HEK293 (cell line): ENCODE data around the gene FMN1.

ENCODE experiments used
- CTCF ChIP-seq: fragments of 450-650 bp; formaldehyde crosslinking; IDR thresholded peaks from 2 replicates; pipeline ENCODE4 v1.5.1; 2016; ENCODE audit warnings: missing biosample characterization, missing genetic modification characterization
- KLF8 ChIP-seq: fragments of 450-650 bp; formaldehyde crosslinking; IDR thresholded peaks from 2 replicates; pipeline ENCODE4 v1.5.1; 2016; ENCODE audit warnings: missing biosample characterization, missing genetic modification characterization
- PRDM10 ChIP-seq: fragments of 450-650 bp; formaldehyde crosslinking; IDR thresholded peaks from 2 replicates; pipeline ENCODE4 v1.5.1; 2016; ENCODE audit warnings: missing biosample characterization, missing genetic modification characterization
- ZNF174 ChIP-seq: fragments of 450-650 bp; formaldehyde crosslinking; IDR thresholded peaks from 2 replicates; pipeline ENCODE4 v1.5.0; 2017; ENCODE audit warnings: missing biosample characterization, mild to moderate bottlenecking, missing genetic modification characterization
- ZNF239 ChIP-seq: fragments of 450-650 bp; formaldehyde crosslinking; IDR thresholded peaks from 2 replicates; pipeline ENCODE4 v1.5.1; 2016; ENCODE audit warnings: missing biosample characterization, missing genetic modification characterization
- ZNF473 ChIP-seq: fragments of 450-650 bp; formaldehyde crosslinking; IDR thresholded peaks from 2 replicates; pipeline ENCODE4 v1.5.1; 2017; ENCODE audit warnings: missing biosample characterization, missing genetic modification characterization
- ZNF501 ChIP-seq: fragments of 450-650 bp; formaldehyde crosslinking; IDR thresholded peaks from 2 replicates; pipeline ENCODE4 v1.5.1; 2016; ENCODE audit warnings: missing biosample characterization, missing genetic modification characterization
- ZNF560 ChIP-seq: fragments of 450-650 bp; formaldehyde crosslinking; IDR thresholded peaks from 2 replicates; pipeline ENCODE4 v1.5.1; 2017; ENCODE audit warnings: missing biosample characterization, missing genetic modification characterization, borderline replicate concordance
- ZNF792 ChIP-seq: fragments of 450-650 bp; formaldehyde crosslinking; IDR thresholded peaks from 2 replicates; pipeline ENCODE4 v1.5.1; 2016; ENCODE audit warnings: missing biosample characterization, missing genetic modification characterization

- no peak for TF ChIP-seq ZNF239 (tag by site-specific recombination)
- no peak for TF ChIP-seq ZNF792 (tag by site-specific recombination)
- no peak for TF ChIP-seq ZNF560 (tag by site-specific recombination)
- no peak for TF ChIP-seq ZNF501
- no peak for TF ChIP-seq ZNF174
- TF ChIP-seq PRDM10 (tag by site-specific recombination): no peak
- no peak for TF ChIP-seq CTCF (tag by site-specific recombination)
- no peak for TF ChIP-seq ZNF473 (tag by site-specific recombination)
- TF ChIP-seq KLF8 (tag by site-specific recombination): no peak
These were observed 313.0 kb downstream of the FMN1 start for GRCh38 chr15:32881528-32881927.
